Gastroesophageal sphincter (tissue), 4 donors: ENCODE results near the gene SMIM29. TPM values are rescaled to one million over a fixed set of nuclear protein-coding genes. Genes with fewer than 3 reads are reported as not detected.
A peak's percentile ranks its signal among the peaks of the same experiment; 100 is the strongest.
"Not testable (repeated sequence)": the region's sequence is repeated elsewhere in the genome, so short reads cannot be mapped to it uniquely, and the experiment has no call there.

Experiments used
- ATAC-seq: fragments of 150-250 bp; one replicate; pipeline ENCODE4 v1.9.1; 2016; ENCODE audit warnings: mild to moderate bottlenecking, moderate library complexity
- H3K27ac ChIP-seq, 4 donors: fragments of 200-600 bp; sonication (generic) in 3 of 4; 1 replicate in 3 of 4; 2 replicates in 1 of 4; pipeline ENCODE4 v1.5.1; 2016 to 2019
- H3K27me3 ChIP-seq: fragments of 200-600 bp; sonication (generic); one replicate; pipeline ENCODE4 v1.5.1; 2019
- H3K36me3 ChIP-seq, 2 donors: fragments of 200-600 bp; sonication (generic); one replicate each; pipeline ENCODE4 v1.5.1; 2019; ENCODE audit warnings: control low read depth in 1 of 2
- H3K4me1 ChIP-seq, 3 donors: fragments of 200-600 bp; sonication (generic); 1 replicate in 2 of 3; 2 replicates in 1 of 3; pipeline ENCODE4 v1.5.1; 2016 to 2019; ENCODE audit warnings: control low read depth in 2 of 3
- H3K4me3 ChIP-seq, 2 donors: fragments of 200-600 bp; sonication (generic); one replicate each; pipeline ENCODE4 v1.5.1; 2019; ENCODE audit warnings: mild to moderate bottlenecking in 1 of 2, moderate library complexity in 1 of 2
- H3K9me3 ChIP-seq, 3 donors: fragments of 200-600 bp; sonication (generic); one replicate each; pipeline ENCODE4 v1.5.1; 2017 to 2019; ENCODE audit warnings: control low read depth in 2 of 3
- CTCF ChIP-seq, 4 experiments: fragments of 200-600 bp in 2 of 4; fragments of 450-650 bp in 2 of 4; sonication (generic) in 1 of 4; IDR thresholded peaks; one replicate each; pipeline ENCODE4 v1.5.1; 2017 to 2019; ENCODE audit warnings: antibody characterized with exemption in 4 of 4, mild to moderate bottlenecking in 2 of 4, moderate library complexity in 2 of 4
- EP300 ChIP-seq: sonication (generic); formaldehyde crosslinking; IDR thresholded peaks from one replicate; pipeline ENCODE4 v1.6.1; 2017; ENCODE audit warnings: antibody characterized with exemption, mild to moderate bottlenecking
- POLR2A ChIP-seq, 2 donors: fragments of 450-650 bp; IDR thresholded peaks; one replicate each; pipeline ENCODE4 v1.6.1; 2017; ENCODE audit warnings: antibody characterized with exemption in 2 of 2, mild to moderate bottlenecking in 2 of 2, moderate library complexity in 1 of 2
- POLR2AphosphoS5 ChIP-seq: sonication (generic); formaldehyde crosslinking; IDR thresholded peaks from one replicate; pipeline ENCODE4 v1.6.1; 2017; ENCODE audit warnings: antibody characterized with exemption
- whole genome bisulfite sequencing, 2 donors: methylation state at CpG; one replicate each; pipeline ENCODE4 v1.1.5; 2018; ENCODE audit warnings: low coverage in 1 of 2; 5-methylcytosine and 5-hydroxymethylcytosine counted together
- total RNA-seq, 4 donors: library from RNA; depleted of rRNA; stranded (reverse); fragments of >200 nt; gene quantifications; one replicate each; pipeline ENCODE4 v1.1.0, GENCODE V29; 2016

The SMIM29 gene
- total RNA-seq, 4 donors from 2014 or later: 9.7 to 34.7 (median 22.6) TPM

- 79 to 100% methylated on average over 2 to 11 of the region's 17 CpGs for WGBS, 2 donors
- TF ChIP-seq CTCF (IDR thresholded peaks at IDR 0.05) (no peak), POLR2AphosphoS5 (no peak), POLR2A (IDR thresholded peaks at IDR 0.05) (no peak), EP300 (no peak)
Observed at GRCh38 chr6:34260576-34261267, 11.9 kb upstream of the SMIM29 start.

GRCh38 chr6:34259529-34260069, 10.8 kb upstream of the SMIM29 start:
- Histone ChIP-seq H3K27ac (no peak overlapping the region), H3K36me3 (no peaks in the 10 kb centered on the region), H3K4me3 (no peak overlapping the region), H3K27me3 (no peaks in the 10 kb centered on the region), H3K4me1 (no peaks in the 10 kb centered on the region), H3K9me3 (peaks cover 0 to 7% (median 0%) of the 10 kb centered on the region in 3 donors)
- TF ChIP-seq EP300 (no peak), POLR2AphosphoS5 (no peak), POLR2A (IDR thresholded peaks at IDR 0.05) (no peak), CTCF (IDR thresholded peaks at IDR 0.05) (no peak)
- WGBS, 2 donors: 79 to 97% methylated on average over 6 of the region's 6 CpGs
- ATAC-seq: no peak

More at GRCh38 chr6:34260576-34261267, 11.9 kb upstream of the SMIM29 start:
- no peak overlapping the region for H3K27ac ChIP-seq
- no peaks in the 10 kb centered on the region for H3K27me3 ChIP-seq
- H3K4me3 ChIP-seq: no peak overlapping the region
- no peaks in the 10 kb centered on the region for H3K4me1 ChIP-seq
- H3K36me3 ChIP-seq: no peaks in the 10 kb centered on the region
- ATAC-seq: no peak
- peaks cover 0 to 7% (median 0%) of the 10 kb centered on the region in 3 donors for H3K9me3 ChIP-seq

GRCh38 chr6:34252395-34252794, 3.6 kb upstream of the SMIM29 start:
- not testable (repeated sequence) for ATAC-seq, H3K36me3 ChIP-seq, H3K27me3 ChIP-seq, H3K27ac ChIP-seq, H3K4me3 ChIP-seq, H3K9me3 ChIP-seq
- 69 to 80% methylated on average over 1 to 2 of the region's 2 CpGs for WGBS, 2 donors
- peaks cover 0 to 20% (median 8%) of the 10 kb centered on the region in 3 donors for H3K4me1 ChIP-seq

- no peak for TF ChIP-seq POLR2A (IDR thresholded peaks at IDR 0.05)
- TF ChIP-seq EP300: no peak
- TF ChIP-seq POLR2AphosphoS5: no peak
- no peak for TF ChIP-seq CTCF (IDR thresholded peaks at IDR 0.05)
- H3K27me3 ChIP-seq: no peaks in the 10 kb centered on the region
- no peaks in the 10 kb centered on the region for H3K36me3 ChIP-seq
- peak overlapping the region; percentile 62 to 89 for H3K4me3 ChIP-seq
- peak overlapping the region; percentile 13 to 91 (median 86) for H3K27ac ChIP-seq
- 37 to 58% methylated on average over 5 to 14 of the region's 18 CpGs for WGBS, 2 donors
- no peaks in the 10 kb centered on the region for H3K9me3 ChIP-seq
- ATAC-seq: peak; percentile 55
- H3K4me1 ChIP-seq: peaks cover 0 to 25% (median 10%) of the 10 kb centered on the region in 3 donors
Observed at GRCh38 chr6:34249469-34250261, 859 bp upstream of the SMIM29 start.

GRCh38 chr6:34248198-34248726, 544 bp downstream of the SMIM29 start:
- TF ChIP-seq CTCF (IDR thresholded peaks at IDR 0.05) (no peak), POLR2A (IDR thresholded peaks at IDR 0.05) (no peak)
- H3K27ac ChIP-seq: peak overlapping the region; percentile 57 to 91 (median 86)
- H3K4me1 ChIP-seq: peaks cover 3 to 39% (median 20%) of the 10 kb centered on the region in 3 donors
- 5 to 40% methylated on average over 1 to 4 of the region's 17 CpGs for WGBS, 2 donors
- ATAC-seq: peak; percentile 30
- H3K4me3 ChIP-seq: peak overlapping the region; percentile 62 to 89
- no peaks in the 10 kb centered on the region for H3K27me3 ChIP-seq
- no peaks in the 10 kb centered on the region for H3K9me3 ChIP-seq
- peaks cover 0 to 5% of the 10 kb centered on the region in 2 donors for H3K36me3 ChIP-seq
